ENCODE results near the gene TAS2R3.

TAS2R3 gene

DNA sequence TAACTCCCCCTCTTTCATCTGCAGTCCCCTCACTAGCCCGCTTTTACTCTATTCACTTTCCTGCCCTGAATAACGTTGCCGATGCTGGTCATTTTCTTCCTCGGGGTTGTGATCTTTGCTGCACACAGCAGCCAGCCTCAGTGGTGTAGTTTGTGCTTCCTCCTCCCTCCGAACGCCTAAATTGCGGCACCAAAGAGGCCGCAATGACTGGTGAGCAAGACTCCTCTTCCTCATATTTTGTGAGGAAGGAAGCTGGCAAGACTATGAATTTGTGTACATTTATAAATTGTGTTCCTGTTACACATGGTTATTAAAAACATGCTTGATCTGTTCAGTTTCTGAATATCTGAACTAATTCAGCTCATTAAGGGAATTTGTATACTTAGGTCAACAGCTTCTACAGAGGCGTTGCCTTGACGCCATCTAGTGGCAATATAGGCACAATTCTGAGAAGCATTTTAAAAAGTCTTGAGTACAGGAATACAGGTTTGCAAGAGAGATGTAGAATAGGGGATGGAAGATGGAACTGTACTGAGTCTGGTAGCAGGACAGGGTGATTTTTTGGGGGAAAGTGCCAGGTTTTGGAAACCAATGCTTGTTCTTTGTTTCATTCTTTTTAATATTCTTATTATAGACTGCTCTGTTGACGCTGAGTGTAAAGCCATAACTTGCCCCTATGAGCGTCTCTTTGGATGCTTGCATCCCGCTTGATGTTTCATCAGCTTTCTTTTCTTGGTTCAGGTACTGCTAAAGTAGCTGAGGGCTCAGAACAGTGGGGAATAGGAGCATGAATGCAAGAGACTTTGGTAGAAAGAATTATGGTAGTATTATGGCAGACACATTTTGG lies 22.0 kb downstream of the TAS2R3 start:
- DNase-seq (ENCODE audit: low read depth in 3 of 3) = peak in 2 of 3 experiments; percentile 1 to 2

GRCh38 chr7:141788296-141788695 lies 24.4 kb downstream of the TAS2R3 start:
- no peak for DNase-seq (ENCODE audit: low read depth in 3 of 3)

DNA sequence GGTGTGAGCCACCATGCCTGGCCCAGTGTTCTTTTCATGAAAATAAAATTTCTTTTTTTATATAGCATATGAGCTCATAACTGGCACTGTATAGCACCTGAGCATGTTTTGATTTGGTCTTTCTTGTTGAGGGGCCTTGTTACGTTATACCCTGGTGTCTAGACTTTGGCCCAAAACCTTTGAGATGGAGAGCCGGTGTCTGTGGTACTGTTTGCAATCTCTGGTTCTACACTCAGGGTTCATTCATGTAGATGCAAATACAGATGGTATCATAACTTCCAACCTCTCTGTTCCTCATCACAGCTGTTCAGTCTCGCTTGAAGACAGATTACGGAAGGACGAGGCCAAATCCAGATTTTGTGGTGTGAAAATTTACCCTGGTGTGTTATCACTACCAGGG lies 26.0 kb downstream of the TAS2R3 start, which contains the start of gene TAS2R5:
Gene TAS2R5 (plus strand): TSS at position 301 of the 400 bp plus-strand sequence. CDS start 145 bp downstream, outside the sequence.
- DNase-seq (ENCODE audit: low read depth in 3 of 3) = no peak

DNA sequence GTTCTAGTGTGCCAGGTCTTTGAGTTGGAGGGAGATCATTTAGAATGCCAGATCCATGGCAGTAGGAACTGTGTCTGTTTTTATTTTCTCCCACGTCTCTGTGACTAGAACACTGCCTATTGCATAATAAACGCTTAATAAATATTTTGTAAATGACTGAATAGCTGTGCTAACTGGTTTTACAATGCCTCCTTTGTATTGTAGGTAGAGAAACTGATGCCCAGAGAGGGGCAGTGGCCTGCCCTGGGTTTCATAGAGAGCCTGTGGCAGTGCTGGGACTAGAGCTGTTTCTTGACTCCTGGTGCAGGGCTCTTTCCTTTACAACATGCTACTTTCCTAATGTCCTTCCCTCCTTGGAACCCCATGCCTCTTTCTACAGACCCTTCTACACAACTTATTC lies 28.6 kb downstream of the TAS2R3 start:
- DNase-seq (ENCODE audit: low read depth in 3 of 3) = no peak

Data from stimulated activated CD4-positive, alpha-beta T cell treated with anti-CD3 and anti-CD28 coated beads, TNF-alpha, amount 100 ng/mL, for 4 hours (primary cell).